Esophagus squamous epithelium (tissue), 4 donors: ENCODE measurements around the gene MECP2.

Experiments
- CTCF ChIP-seq, 6 experiments: fragments of 450-650 bp in 4 of 6; fragments of 200-600 bp in 2 of 6; sonication (generic) in 2 of 6; IDR thresholded peaks; one replicate each; pipeline ENCODE4 v1.5.1; 2016 to 2019; ENCODE audit warnings: antibody characterized with exemption in 6 of 6, mild to moderate bottlenecking in 4 of 6, moderate library complexity in 4 of 6
- POLR2A ChIP-seq, 4 donors: fragments of 450-650 bp; IDR thresholded peaks; one replicate each; pipeline ENCODE4 v1.6.1; 2017; ENCODE audit warnings: antibody characterized with exemption in 4 of 4, mild to moderate bottlenecking in 4 of 4, moderate library complexity in 3 of 4

DNA sequence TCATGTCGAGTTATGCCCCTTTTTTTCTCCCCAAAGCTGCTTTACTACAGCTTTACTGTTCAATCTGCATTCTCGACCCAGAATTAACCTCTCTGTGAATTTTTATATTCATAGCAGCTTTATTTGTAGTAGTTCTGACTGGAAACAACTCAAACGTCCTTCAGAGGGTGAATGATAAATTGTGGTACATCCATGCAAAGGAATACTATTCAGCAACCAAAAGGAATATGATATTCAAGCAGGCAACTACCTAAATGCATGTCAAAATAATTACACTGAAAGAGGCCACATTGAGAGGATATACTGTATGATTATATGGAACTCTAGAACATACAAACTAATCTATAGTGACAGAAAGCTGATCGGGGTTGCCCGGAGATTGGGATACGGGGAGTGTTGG is 20.0 kb upstream of the MECP2 start:
- no peak for TF ChIP-seq CTCF (IDR thresholded peaks at IDR 0.05)
- TF ChIP-seq POLR2A (IDR thresholded peaks at IDR 0.05) = no peak
